Activated CD8-positive, alpha-beta T cell treated with anti-CD3 and anti-CD28 coated beads, Interleukin-2, amount 10 ng/mL, durations not matched to agents 7 days and 5 days (primary cell): ENCODE results near the gene SCFD1. TPM values are rescaled to one million over a fixed set of nuclear protein-coding genes. Genes with fewer than 3 reads are reported as not detected.
"Not testable (repeated sequence)": the region's sequence is repeated elsewhere in the genome, so short reads cannot be mapped to it uniquely, and the experiment has no call there.

ENCODE experiments used
- ATAC-seq: fragments of 150-1000 bp; cut with Tn5 transposase; one replicate; pipeline ENCODE4 v1.10.0; 2021; ENCODE audit warnings: moderate library complexity
- CTCF ChIA-PET: fragments of 350-600 bp; sonication (Branson Sonifier 250); formaldehyde crosslinking; loops from one replicate; lab custom pipeline; 2021; ENCODE audit warnings: antibody characterized with exemption; lab: Charles Lee
- POLR2A ChIA-PET: fragments of 350-600 bp; sonication (Branson Sonifier 250); formaldehyde crosslinking; loops from one replicate; lab custom pipeline; 2021; ENCODE audit warnings: antibody characterized with exemption; lab: Charles Lee
- DNase-seq: peaks from one replicate; pipeline ENCODE4 v3.0.0-alpha.2; 2020
- H3K27ac Mint-ChIP-seq: one replicate; pipeline ENCODE4 v1.8.0; 2021; ENCODE audit warnings: mild to moderate bottlenecking, mixed read lengths
- H3K27me3 Mint-ChIP-seq: one replicate; pipeline ENCODE4 v1.8.0; 2021; ENCODE audit warnings: low read depth, mixed read lengths
- H3K36me3 Mint-ChIP-seq: one replicate; pipeline ENCODE4 v1.8.0; 2021; ENCODE audit warnings: low read depth, mixed read lengths
- H3K4me1 Mint-ChIP-seq: one replicate; pipeline ENCODE4 v1.8.0; 2021; ENCODE audit warnings: low read depth, mixed read lengths
- H3K4me3 Mint-ChIP-seq: one replicate; pipeline ENCODE4 v1.8.0; 2021; ENCODE audit warnings: mild to moderate bottlenecking, mixed read lengths
- H3K9me3 Mint-ChIP-seq: one replicate; pipeline ENCODE4 v1.8.0; 2022; ENCODE audit warnings: mixed read lengths; ENCODE audit not compliant: insufficient read depth
- total RNA-seq, 2 experiments: library from RNA; stranded (reverse); gene quantifications; one replicate each; pipeline ENCODE4 v1.2.3, GENCODE V29; 2021

The SCFD1 gene
- total RNA-seq, 2 experiments from 2014 or later = 50.3 to 58.1 TPM

DNA sequence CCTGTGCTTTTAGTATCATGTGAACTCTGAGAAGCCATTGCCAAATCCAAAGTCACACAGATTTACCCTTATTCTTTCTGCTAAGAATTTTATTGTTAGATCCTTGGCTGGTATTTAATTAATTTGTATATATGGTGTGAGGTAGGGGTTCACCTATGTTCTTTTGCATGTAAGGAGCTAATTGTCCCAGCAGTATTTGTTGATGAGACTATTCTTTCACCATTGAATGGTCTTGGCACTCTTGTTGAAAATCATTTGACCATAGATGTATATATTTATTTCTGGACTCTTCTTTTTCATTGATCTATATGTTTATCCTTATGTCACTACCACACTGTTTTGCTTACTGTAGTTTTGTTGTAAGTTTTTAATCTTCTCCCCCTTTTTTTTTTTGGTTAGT, 36.9 kb upstream of the SCFD1 start:
- DNase-seq = no peak
- peaks cover 6% of the 10 kb centered on the region for H3K4me1 Mint-ChIP-seq
- H3K9me3 Mint-ChIP-seq = peaks cover 11% of the 10 kb centered on the region
- CTCF ChIA-PET = no interaction called here
- H3K4me3 Mint-ChIP-seq = no peak overlapping the region
- ATAC-seq = no peak
- H3K27ac Mint-ChIP-seq = no peak overlapping the region
- H3K36me3 Mint-ChIP-seq = peaks cover 67% of the 10 kb centered on the region
- H3K27me3 Mint-ChIP-seq = no peaks in the 10 kb centered on the region
- POLR2A ChIA-PET = no interaction called here

DNA sequence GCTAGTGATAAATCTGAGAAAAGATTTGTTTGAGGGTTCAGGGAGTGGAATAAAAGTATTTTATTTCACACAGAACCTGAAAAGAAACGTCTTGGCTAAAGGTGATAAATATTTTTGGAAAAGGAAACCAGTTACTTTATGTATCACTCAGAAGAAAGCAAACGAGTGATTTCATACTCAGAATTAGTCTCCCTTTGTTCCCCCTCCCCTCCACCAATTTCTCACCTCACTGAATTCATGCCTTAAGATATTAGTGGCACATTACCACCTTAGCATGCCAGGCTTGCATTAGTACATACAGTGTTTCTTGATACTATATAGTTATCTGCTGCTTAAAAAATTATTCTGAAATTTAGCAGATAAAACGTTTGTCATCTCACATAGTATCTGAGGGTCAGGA, 35.0 kb upstream of the SCFD1 start:
- H3K9me3 Mint-ChIP-seq = peaks cover 11% of the 10 kb centered on the region
- peaks cover 6% of the 10 kb centered on the region for H3K4me1 Mint-ChIP-seq
- no peak for ATAC-seq
- no peak overlapping the region for H3K4me3 Mint-ChIP-seq
- no peaks in the 10 kb centered on the region for H3K27me3 Mint-ChIP-seq
- no peak overlapping the region for H3K27ac Mint-ChIP-seq
- H3K36me3 Mint-ChIP-seq = peaks cover 75% of the 10 kb centered on the region
- DNase-seq = no peak
- ChIA-PET POLR2A (no interaction called here), CTCF (no interaction called here)

DNA sequence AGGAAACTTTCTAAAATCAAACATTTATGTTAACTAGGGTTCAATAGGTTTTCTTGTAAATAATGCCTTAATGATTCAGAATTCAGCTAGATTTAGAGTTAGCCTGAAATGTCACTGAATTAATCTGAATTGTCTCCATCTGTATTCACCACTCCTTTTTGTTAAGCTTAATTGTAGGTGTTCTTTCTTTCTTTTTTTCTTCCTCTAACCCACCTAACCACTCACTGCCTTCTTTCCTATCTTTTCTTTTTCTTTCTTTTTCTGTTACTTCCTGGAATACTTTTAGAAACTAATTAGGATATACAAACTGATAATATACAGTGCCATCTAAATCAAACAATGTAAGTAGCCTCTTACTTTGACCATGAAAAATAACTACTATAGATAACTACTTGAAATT, 33.2 kb upstream of the SCFD1 start:
- ChIA-PET POLR2A (no interaction called here), CTCF (no interaction called here)
- Mint-ChIP-seq H3K27ac (peak overlapping the region; percentile 14), H3K27me3 (no peaks in the 10 kb centered on the region), H3K4me3 (no peak overlapping the region), H3K36me3 (peaks cover 67% of the 10 kb centered on the region), H3K4me1 (peaks cover 6% of the 10 kb centered on the region), H3K9me3 (peaks cover 6% of the 10 kb centered on the region)
- ATAC-seq (no peak), DNase-seq (no peak)

DNA sequence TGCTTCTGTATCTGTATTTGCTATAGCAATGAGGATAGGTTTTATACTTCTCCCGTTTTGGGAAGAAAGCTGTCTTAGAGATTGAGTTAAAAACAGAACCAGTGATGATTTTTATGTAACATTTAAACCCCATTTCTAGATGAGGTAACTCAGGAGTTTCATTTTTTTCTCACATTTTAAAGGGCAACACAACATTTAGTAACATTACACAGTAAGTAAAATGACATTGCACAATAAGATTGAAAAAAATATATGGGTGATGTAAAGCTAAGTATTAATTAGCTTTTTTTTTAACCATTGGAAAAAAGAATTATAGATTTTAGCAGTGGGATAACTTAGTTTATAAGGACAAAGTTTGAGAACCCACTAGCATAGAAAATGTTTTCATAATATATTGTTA, 25.2 kb upstream of the SCFD1 start:
- Mint-ChIP-seq H3K9me3 (no peaks in the 10 kb centered on the region), H3K27ac (no peak overlapping the region), H3K27me3 (no peaks in the 10 kb centered on the region), H3K4me1 (peaks cover 2% of the 10 kb centered on the region), H3K36me3 (peaks cover 40% of the 10 kb centered on the region), H3K4me3 (no peak overlapping the region)
- ATAC-seq = no peak
- ChIA-PET POLR2A (no interaction called here), CTCF (interaction anchor here (0.7 kb wide), 1 partner anchor 12 kb away, joined by 4 read pairs; no protein-coding TSS in a partner anchor)
- DNase-seq = no peak

DNA sequence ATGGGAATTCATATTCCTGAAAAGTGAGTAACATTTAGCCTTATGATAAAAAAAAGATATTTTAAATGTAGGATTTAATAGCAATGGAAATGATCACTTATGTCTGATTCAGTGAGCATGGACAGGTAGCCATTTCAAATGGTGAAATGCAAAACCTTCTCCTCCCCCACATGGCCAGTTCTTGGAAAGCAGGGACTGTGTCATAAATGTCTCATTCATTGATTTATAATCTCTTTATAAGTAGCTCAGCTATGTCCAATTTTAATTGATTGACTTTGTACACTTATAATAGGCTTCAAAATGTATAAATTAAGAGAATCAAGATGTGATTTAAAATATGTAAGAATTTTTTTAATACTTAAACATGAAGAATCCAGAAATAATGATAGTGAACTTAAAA, 24.6 kb upstream of the SCFD1 start:
- peaks cover 37% of the 10 kb centered on the region for H3K36me3 Mint-ChIP-seq
- no peaks in the 10 kb centered on the region for H3K27me3 Mint-ChIP-seq
- ATAC-seq (no peak), DNase-seq (no peak)
- no peaks in the 10 kb centered on the region for H3K9me3 Mint-ChIP-seq
- H3K4me1 Mint-ChIP-seq = peaks cover 2% of the 10 kb centered on the region
- POLR2A ChIA-PET = no interaction called here
- H3K4me3 Mint-ChIP-seq = no peak overlapping the region
- CTCF ChIA-PET = interaction anchor here (0.7 kb wide), 1 partner anchor 11 kb away, joined by 4 read pairs; no protein-coding TSS in a partner anchor
- no peak overlapping the region for H3K27ac Mint-ChIP-seq

DNA sequence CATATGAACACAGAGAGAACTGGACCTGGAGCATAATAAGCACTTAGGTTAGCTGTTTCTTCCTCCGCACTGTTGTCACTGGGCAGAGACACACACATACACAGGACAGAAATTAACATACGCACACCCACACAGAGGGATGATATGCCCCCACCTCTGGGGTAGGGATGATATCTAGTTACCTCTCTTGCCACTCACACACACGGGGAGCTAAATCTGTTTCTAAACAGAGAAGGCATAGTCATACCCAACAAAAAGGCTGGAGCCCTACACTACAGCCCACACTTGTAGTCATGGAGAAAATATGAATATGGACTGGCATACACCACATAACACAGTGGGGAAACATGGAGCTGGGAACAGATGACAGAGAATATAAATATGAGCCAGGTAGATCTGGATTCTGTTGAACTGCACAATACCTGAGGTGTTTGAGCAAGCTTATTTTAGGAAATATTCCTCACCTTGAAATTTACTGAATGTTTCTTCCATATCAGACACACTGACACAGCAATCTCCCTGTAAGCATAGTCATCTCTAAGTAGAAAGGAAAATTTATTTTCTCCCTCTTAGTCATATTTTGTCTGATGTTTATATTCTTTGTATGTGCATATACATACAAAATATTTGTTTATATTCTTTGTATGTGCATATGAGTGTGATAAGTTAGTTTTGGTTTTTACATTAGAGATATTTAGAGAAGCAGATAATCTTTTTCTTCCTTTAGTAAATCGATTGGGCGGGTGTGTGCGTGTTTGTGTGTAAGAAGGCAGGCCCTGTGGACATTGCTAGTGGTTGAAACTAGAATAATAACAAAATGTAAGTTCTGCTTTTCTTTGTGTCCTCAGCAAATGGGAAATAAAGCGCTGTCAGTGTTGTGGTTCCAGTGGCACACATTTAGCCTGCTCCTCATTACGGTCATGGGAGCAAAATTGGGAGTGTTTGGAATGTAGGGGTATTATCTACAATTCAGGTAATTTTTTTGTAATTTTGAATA, 20.9 kb upstream of the SCFD1 start:
- H3K9me3 Mint-ChIP-seq = no peaks in the 10 kb centered on the region
- no peak for ATAC-seq
- ChIA-PET POLR2A (interaction anchor here (1.0 kb wide), 1 partner anchor 20 kb away, joined by 3 read pairs; no protein-coding TSS in a partner anchor), CTCF (no interaction called here)
- DNase-seq = no peak
- no peaks in the 10 kb centered on the region for H3K27me3 Mint-ChIP-seq
- H3K4me1 Mint-ChIP-seq = peaks cover 2% of the 10 kb centered on the region
- H3K27ac Mint-ChIP-seq = no peak overlapping the region
- no peak overlapping the region for H3K4me3 Mint-ChIP-seq
- H3K36me3 Mint-ChIP-seq = peaks cover 42% of the 10 kb centered on the region

DNA sequence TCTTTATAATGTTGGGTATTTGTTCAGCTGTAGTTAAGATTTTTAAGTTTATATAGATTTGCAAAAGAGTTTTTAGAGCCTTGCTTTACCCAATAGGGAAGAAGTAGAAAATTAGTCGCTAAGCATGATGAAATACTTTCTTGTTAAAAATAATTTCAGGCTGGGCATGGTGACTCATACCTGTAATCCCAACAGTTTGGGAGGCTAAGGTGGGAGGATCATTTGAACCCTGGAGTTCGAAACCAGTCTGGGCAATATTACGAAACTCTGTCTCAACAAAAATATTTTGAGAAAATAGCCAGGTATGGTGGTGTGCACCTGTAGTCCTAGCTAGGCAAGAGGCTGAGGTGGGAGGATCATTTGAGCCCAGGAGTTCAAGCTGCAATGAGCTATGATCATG, 18.7 kb upstream of the SCFD1 start:
- ChIA-PET CTCF (interaction anchor here (1.2 kb wide), 1 partner anchor 53 kb away, joined by 3 read pairs; no protein-coding TSS in a partner anchor), POLR2A (interaction anchor here (1.2 kb wide), 1 partner anchor 18 kb away, joined by 3 read pairs; no protein-coding TSS in a partner anchor)
- ATAC-seq (no peak), DNase-seq (no peak)
- H3K4me1 Mint-ChIP-seq = no peaks in the 10 kb centered on the region
- H3K36me3 Mint-ChIP-seq = peaks cover 48% of the 10 kb centered on the region
- H3K4me3 Mint-ChIP-seq = no peak overlapping the region
- H3K27ac Mint-ChIP-seq = no peak overlapping the region
- H3K9me3 Mint-ChIP-seq = no peaks in the 10 kb centered on the region
- no peaks in the 10 kb centered on the region for H3K27me3 Mint-ChIP-seq

DNA sequence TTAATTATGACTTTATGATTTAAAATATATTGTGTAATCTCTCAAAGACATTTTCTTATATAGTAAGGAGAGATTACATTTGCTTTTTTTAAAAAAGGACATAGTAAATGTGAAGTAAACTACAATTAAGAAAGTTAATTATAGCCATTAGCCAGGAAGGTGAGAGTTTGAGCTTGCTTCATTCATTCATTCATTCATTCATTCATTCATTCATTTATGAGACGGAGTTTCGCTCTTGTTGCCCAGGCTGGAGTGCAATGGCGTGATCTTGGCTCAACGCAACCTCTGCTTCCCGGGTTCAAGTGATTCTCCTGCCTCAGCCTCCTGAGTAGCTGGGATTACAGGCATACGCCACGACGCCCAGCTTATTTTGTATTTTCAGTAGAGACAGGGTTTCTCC, 17.4 kb upstream of the SCFD1 start:
- ChIA-PET CTCF (interaction anchor here (1.2 kb wide), 1 partner anchor 52 kb away, joined by 3 read pairs; no protein-coding TSS in a partner anchor), POLR2A (interaction anchor here (1.1 kb wide), 1 partner anchor 40 kb away, joined by 3 read pairs; no protein-coding TSS in a partner anchor)
- H3K9me3 Mint-ChIP-seq, DNase-seq, H3K27ac Mint-ChIP-seq, ATAC-seq, H3K27me3 Mint-ChIP-seq, H3K4me3 Mint-ChIP-seq, H3K4me1 Mint-ChIP-seq: not testable (repeated sequence)
- peaks cover 45% of the 10 kb centered on the region for H3K36me3 Mint-ChIP-seq

DNA sequence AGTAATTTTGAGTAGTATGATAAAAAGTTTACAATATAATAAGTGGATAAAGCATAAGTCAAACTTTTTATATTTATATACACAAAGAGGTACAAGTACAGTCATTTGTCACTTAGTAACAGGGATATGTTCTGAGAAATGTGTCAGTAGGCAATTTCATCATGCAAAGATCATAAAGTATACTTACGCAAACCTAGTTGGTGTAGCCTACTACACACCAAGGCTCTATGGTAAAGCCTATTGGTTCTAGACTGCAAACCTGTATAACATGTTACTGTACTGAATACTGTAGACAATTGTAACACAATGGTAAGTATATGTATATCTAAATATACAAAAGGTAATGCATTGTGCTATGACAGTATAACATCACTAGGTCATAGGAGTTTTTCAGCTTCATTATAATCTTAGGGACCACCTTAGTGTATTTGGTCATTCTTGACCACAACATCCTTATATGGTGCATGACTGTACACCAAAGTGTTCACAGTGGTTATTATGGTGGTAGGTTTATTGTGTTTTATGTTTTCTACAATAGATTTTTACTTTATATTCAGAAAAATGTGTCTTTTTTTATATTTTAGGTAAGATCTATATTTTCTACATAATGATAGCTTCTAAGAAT, 14.9 kb upstream of the SCFD1 start:
- no peaks in the 10 kb centered on the region for H3K9me3 Mint-ChIP-seq
- no peak overlapping the region for H3K27ac Mint-ChIP-seq
- POLR2A ChIA-PET = no interaction called here
- ATAC-seq (no peak), DNase-seq (no peak)
- no peaks in the 10 kb centered on the region for H3K27me3 Mint-ChIP-seq
- peaks cover 40% of the 10 kb centered on the region for H3K36me3 Mint-ChIP-seq
- no peaks in the 10 kb centered on the region for H3K4me1 Mint-ChIP-seq
- CTCF ChIA-PET = no interaction called here
- no peak overlapping the region for H3K4me3 Mint-ChIP-seq

DNA sequence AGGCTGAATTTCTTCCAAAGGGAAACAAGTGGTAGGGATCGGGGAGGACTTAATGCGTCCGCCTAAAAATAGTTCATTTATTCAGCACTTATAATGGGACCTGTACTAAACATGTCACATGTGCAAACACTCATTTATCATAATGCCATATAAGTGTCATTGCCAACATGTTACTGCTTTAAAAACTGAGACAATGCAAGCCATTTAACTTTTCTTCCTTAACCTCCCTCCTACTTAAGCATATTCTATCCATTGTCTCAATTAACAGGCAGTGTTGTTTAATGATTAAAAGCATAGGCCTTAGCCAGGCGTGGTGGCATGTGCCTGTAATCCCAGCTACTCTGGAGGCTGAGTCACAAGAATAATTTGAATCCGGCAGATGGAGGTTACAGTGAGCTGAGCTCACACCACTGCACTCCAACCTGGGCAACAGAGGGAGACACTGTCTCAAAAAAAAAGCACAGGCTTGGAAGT, 13.5 kb upstream of the SCFD1 start:
- peaks cover 37% of the 10 kb centered on the region for H3K36me3 Mint-ChIP-seq
- no peak overlapping the region for H3K4me3 Mint-ChIP-seq
- no peak for DNase-seq
- ChIA-PET CTCF (interaction anchor here (0.7 to 1.0 kb wide), 2 partner anchors 10 to 11 kb away, joined by 4 read pairs; no protein-coding TSS in a partner anchor), POLR2A (no interaction called here)
- H3K4me1 Mint-ChIP-seq = no peaks in the 10 kb centered on the region
- H3K27me3 Mint-ChIP-seq = no peaks in the 10 kb centered on the region
- H3K9me3 Mint-ChIP-seq = no peaks in the 10 kb centered on the region
- no peak overlapping the region for H3K27ac Mint-ChIP-seq
- no peak for ATAC-seq

DNA sequence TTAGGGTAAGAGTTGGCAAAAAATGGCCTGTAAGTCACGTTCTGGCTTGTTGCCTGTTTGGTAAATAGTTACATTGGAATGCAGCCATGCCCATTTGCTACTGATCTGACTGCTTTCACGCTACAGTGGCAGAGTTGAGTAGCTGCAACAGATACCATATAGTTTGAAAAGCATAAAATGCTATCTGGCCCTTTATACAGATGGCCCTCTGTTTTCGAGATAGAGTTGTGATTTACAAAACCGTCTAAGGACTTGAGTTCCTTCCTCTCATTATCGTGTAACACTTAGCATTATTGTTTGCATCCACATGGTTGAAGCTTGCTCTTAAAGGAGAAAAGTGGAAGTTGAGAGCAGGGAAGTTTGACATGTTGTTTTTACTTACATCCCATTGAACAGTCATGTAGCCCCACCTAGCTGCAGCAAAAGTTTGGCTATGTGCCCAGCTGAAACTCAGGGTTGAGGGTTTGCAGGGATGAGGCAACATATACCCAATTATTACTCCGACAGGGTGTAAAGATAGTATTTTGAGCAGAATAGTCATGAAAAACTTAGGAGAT, 11.3 kb upstream of the SCFD1 start:
- Mint-ChIP-seq H3K36me3 (peaks cover 31% of the 10 kb centered on the region), H3K27ac (no peak overlapping the region)
- DNase-seq = no peak

More for the DNA sequence above, 11.3 kb upstream of the SCFD1 start:
- no peaks in the 10 kb centered on the region for H3K9me3 Mint-ChIP-seq
- CTCF ChIA-PET = interaction anchor here (1.0 to 1.6 kb wide), 2 partner anchors 11 to 235 kb away, joined by 3 to 7 read pairs; partner anchors contain the start of gene SCFD1
- ATAC-seq = no peak
- H3K4me3 Mint-ChIP-seq = no peak overlapping the region
- no peaks in the 10 kb centered on the region for H3K4me1 Mint-ChIP-seq
- POLR2A ChIA-PET = no interaction called here
- H3K27me3 Mint-ChIP-seq = no peaks in the 10 kb centered on the region
